Choroid plexus epithelial cell (primary cell): ENCODE data around the gene DRD4.
A peak's percentile ranks its signal among the peaks of the same experiment; 100 is the strongest.

Experiments used
- DNase-seq: peaks from one replicate; pipeline ENCODE4 v3.0.0-alpha.2; 2010; ENCODE audit warnings: low read depth
- H3K4me3 ChIP-seq: 2 replicates; pipeline ENCODE4 v1.5.1; 2011; ENCODE audit warnings: low read depth, mild to moderate bottlenecking, control low read depth, low read length, moderate library complexity
- CTCF ChIP-seq: conservative IDR thresholded peaks from 2 replicates; pipeline ENCODE4 v1.5.1; 2011; ENCODE audit warnings: low read depth, mild to moderate bottlenecking, control low read depth, inconsistent platforms, low read length, moderate library complexity

The DRD4 gene

GRCh38 chr11:662689-663274, 25.7 kb downstream of the DRD4 start:
- DNase-seq, result peak; percentile 63
- H3K4me3 ChIP-seq, result no peak overlapping the region
- TF ChIP-seq CTCF, result peak; percentile 84

- H3K4me3 ChIP-seq, result no peak overlapping the region
- peak; percentile 16 for DNase-seq
- TF ChIP-seq CTCF, result no peak
Measured at GRCh38 chr11:665062-665703, 28.1 kb downstream of the DRD4 start.

- DNase-seq, result peak; percentile 61
- H3K4me3 ChIP-seq, result no peak overlapping the region
- no peak for TF ChIP-seq CTCF
Measured at GRCh38 chr11:665704-666281, 28.7 kb downstream of the DRD4 start.

GRCh38 chr11:673866-674265, 36.8 kb downstream of the DRD4 start:
- TF ChIP-seq CTCF, result no peak
- no peak for DNase-seq

DNA sequence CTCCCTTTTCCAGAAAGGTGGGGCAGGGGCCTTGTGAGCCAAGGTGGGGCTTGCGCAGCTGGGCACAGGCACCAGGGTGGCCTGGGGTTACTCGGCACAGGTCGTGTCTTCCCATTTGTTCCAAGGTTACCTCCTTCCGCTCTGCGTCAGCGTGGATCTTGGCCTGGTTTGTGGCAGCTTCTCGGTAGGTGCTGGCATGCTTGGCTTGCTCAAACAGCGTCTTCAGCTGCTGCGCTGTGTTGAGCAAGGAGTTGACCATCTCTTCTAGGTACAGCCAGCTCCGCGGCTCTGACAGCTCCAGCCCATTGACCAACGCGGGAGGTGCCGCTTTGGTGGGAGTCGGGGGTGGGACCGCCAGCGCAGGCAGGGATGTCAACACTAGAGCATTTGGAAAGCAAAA, 37.3 kb downstream of the DRD4 start:
- TF ChIP-seq CTCF, result no peak
- no peak for DNase-seq
- H3K4me3 ChIP-seq, result no peak overlapping the region

More at GRCh38 chr11:673866-674265, 36.8 kb downstream of the DRD4 start:
- no peak overlapping the region for H3K4me3 ChIP-seq

- TF ChIP-seq CTCF, result no peak
- H3K4me3 ChIP-seq, result no peak overlapping the region
- DNase-seq, result no peak
Measured at GRCh38 chr11:678297-678696, 41.2 kb downstream of the DRD4 start.
